Measurements from ENCODE around the gene RPL3. TPM values are rescaled to one million over a fixed set of nuclear protein-coding genes. Genes with fewer than 3 reads are reported as not detected.

Gene RPL3
- total RNA-seq, 4 donors from 2014 or later: 909 to 2,069 (median 1,420) TPM

- Histone ChIP-seq H3K4me3 (no peak overlapping the region), H3K36me3 (no peaks in the 10 kb centered on the region), H3K9me3 (no peaks in the 10 kb centered on the region), H3K27me3 (peaks cover 10% of the 10 kb centered on the region), H3K27ac (no peak overlapping the region), H3K4me1 (no peaks in the 10 kb centered on the region)
- TF ChIP-seq, protein P1, sequence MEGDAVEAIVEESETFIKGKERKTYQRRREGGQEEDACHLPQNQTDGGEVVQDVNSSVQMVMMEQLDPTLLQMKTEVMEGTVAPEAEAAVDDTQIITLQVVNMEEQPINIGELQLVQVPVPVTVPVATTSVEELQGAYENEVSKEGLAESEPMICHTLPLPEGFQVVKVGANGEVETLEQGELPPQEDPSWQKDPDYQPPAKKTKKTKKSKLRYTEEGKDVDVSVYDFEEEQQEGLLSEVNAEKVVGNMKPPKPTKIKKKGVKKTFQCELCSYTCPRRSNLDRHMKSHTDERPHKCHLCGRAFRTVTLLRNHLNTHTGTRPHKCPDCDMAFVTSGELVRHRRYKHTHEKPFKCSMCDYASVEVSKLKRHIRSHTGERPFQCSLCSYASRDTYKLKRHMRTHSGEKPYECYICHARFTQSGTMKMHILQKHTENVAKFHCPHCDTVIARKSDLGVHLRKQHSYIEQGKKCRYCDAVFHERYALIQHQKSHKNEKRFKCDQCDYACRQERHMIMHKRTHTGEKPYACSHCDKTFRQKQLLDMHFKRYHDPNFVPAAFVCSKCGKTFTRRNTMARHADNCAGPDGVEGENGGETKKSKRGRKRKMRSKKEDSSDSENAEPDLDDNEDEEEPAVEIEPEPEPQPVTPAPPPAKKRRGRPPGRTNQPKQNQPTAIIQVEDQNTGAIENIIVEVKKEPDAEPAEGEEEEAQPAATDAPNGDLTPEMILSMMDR (IDR thresholded peaks at IDR 0.05): no peak
- no peak for TF ChIP-seq POLR2A (IDR thresholded peaks at IDR 0.05)
- no peak for TF ChIP-seq POLR2AphosphoS5 (IDR thresholded peaks at IDR 0.05)
- TF ChIP-seq EP300 (IDR thresholded peaks at IDR 0.05; ENCODE audit: low read depth): no peak
- 38% methylated on average over 13 of the region's 13 CpGs; no CpG with 5 or more reads in 1 of the 2 donors for WGBS, 2 donors (ENCODE audit: low coverage in 1 of 2)
- in situ Hi-C loops (cut with MboI; ENCODE audit: low pct_ligation_motif_present in 1 of 4, low pct_unique_long_range_greater_than_20kb in 1 of 4, low sequenced_read_pairs in 3 of 4) (no loop called here), intact Hi-C loops (cut with DNase I; ENCODE audit: low total_unique reads) (no loop called here)
- DNase-seq: no peak
These were observed 41.4 kb downstream of the RPL3 start for GRCh38 chr22:39278040-39278439.

- Histone ChIP-seq H3K4me3 (no peak overlapping the region), H3K4me1 (no peaks in the 10 kb centered on the region), H3K27ac (no peak overlapping the region), H3K9me3 (no peaks in the 10 kb centered on the region), H3K36me3 (no peaks in the 10 kb centered on the region), H3K27me3 (peaks cover 10% of the 10 kb centered on the region)
- whole genome bisulfite sequencing, 2 donors (ENCODE audit: low coverage in 1 of 2): 57 to 95% methylated on average over 2 to 6 of the region's 6 CpGs
- intact Hi-C loops (cut with DNase I; ENCODE audit: low total_unique reads) (no loop called here), in situ Hi-C loops (cut with MboI; ENCODE audit: low pct_ligation_motif_present in 1 of 4, low pct_unique_long_range_greater_than_20kb in 1 of 4, low sequenced_read_pairs in 3 of 4) (no loop called here)
- TF ChIP-seq, protein P1 (IDR thresholded peaks at IDR 0.05): no peak
- TF ChIP-seq EP300 (IDR thresholded peaks at IDR 0.05; ENCODE audit: low read depth) (no peak), POLR2AphosphoS5 (IDR thresholded peaks at IDR 0.05) (no peak), POLR2A (IDR thresholded peaks at IDR 0.05) (no peak)
- no peak for DNase-seq
These were observed 42.2 kb downstream of the RPL3 start for GRCh38 chr22:39277142-39277607.

DNA sequence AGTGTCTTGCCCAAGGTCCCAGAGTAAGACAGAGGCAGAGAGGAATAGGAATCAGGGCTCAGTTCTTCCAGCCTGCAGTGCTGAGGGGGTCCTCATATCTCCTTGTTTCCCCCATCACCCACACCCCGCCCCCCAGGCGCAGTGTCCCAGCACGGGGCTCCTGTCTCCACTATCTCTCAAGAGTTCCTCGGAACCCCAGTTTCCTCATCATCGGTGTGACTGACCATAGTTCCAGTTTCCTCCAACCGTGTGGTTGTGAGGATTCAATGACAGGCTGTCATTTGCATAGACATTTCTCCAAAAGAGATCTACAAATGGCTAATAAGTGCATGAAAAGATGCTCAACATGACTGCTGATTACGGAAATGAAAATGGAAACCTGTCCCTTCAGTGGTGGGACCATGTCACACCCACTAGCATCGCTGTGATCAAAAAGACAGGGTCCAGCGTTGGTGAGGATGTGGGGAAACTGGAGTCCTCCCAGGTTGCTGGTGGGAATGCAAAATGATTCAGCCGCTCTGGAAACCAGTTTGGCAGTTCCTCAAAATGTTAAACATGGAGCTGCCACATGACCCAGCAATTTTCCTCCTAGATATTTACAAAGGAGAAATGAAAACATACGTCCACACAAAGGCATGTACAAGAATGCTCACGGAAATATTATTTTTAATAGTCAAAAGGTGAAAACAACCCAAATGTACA is 42.8 kb downstream of the RPL3 start:
- no peaks in the 10 kb centered on the region for H3K9me3 ChIP-seq
- intact Hi-C loops (cut with DNase I; ENCODE audit: low total_unique reads) (no loop called here), in situ Hi-C loops (cut with MboI; ENCODE audit: low pct_ligation_motif_present in 1 of 4, low pct_unique_long_range_greater_than_20kb in 1 of 4, low sequenced_read_pairs in 3 of 4) (no loop called here)
- no peak overlapping the region for H3K4me3 ChIP-seq
- DNase-seq: no peak
- no peak for TF ChIP-seq EP300 (IDR thresholded peaks at IDR 0.05; ENCODE audit: low read depth)
- 71 to 81% methylated on average over 1 to 12 of the region's 12 CpGs for WGBS, 2 donors (ENCODE audit: low coverage in 1 of 2)
- peak overlapping the region in 1 of 4 donors; percentile 8 for H3K27ac ChIP-seq
- peaks cover 10% of the 10 kb centered on the region for H3K27me3 ChIP-seq
- H3K4me1 ChIP-seq: no peaks in the 10 kb centered on the region
- H3K36me3 ChIP-seq: no peaks in the 10 kb centered on the region

GRCh38 chr22:39275814-39276439 is 43.5 kb downstream of the RPL3 start:
- Histone ChIP-seq H3K9me3 (no peaks in the 10 kb centered on the region), H3K4me3 (no peak overlapping the region), H3K36me3 (no peaks in the 10 kb centered on the region), H3K4me1 (no peaks in the 10 kb centered on the region), H3K27ac (no peak overlapping the region), H3K27me3 (peaks cover 10% of the 10 kb centered on the region)
- intact Hi-C loops (cut with DNase I; ENCODE audit: low total_unique reads): no loop called here
- WGBS, 2 donors (ENCODE audit: low coverage in 1 of 2): 84% methylated on average over 9 of the region's 9 CpGs; no CpG with 5 or more reads in 1 of the 2 donors
- no peak for DNase-seq
- TF ChIP-seq EP300 (IDR thresholded peaks at IDR 0.05; ENCODE audit: low read depth) (no peak), POLR2AphosphoS5 (IDR thresholded peaks at IDR 0.05) (no peak), POLR2A (IDR thresholded peaks at IDR 0.05) (no peak)
- TF ChIP-seq, protein P1 (IDR thresholded peaks at IDR 0.05): no peak
- in situ Hi-C loops (cut with MboI; ENCODE audit: low pct_ligation_motif_present in 1 of 4, low pct_unique_long_range_greater_than_20kb in 1 of 4, low sequenced_read_pairs in 3 of 4): no loop called here

Data from transverse colon (tissue), 4 donors.